ENCODE results near the gene TMEM178B. TPM values are rescaled to one million over a fixed set of nuclear protein-coding genes. Genes with fewer than 3 reads are reported as not detected.
"Not testable (repeated sequence)": the region's sequence is repeated elsewhere in the genome, so short reads cannot be mapped to it uniquely, and the experiment has no call there.

The TMEM178B gene
- total RNA-seq, 6 experiments from 2014 or later, result under 0.01 to 0.53 (median 0.13) TPM; not detected in 2

GRCh38 chr7:141165521-141165920 is 91.7 kb downstream of the TMEM178B start:
- Histone ChIP-seq H3K4me3 (no peak overlapping the region), H3K4me1 (no peaks in the 10 kb centered on the region), H3K36me3 (no peaks in the 10 kb centered on the region), H3K27ac (no peak overlapping the region), H3K9me3 (no peaks in the 10 kb centered on the region), H3K27me3 (no peaks in the 10 kb centered on the region)
- TF ChIP-seq POLR2A (IDR thresholded peaks at IDR 0.05), result no peak
- TF ChIP-seq CTCF (IDR thresholded peaks at IDR 0.05), result no peak
- intact Hi-C loops (cut with DNase I), result no loop called here
- WGBS (ENCODE audit: insufficient coverage, low coverage, low lambda C conversion rate, missing lambda C conversion rate), result 35% methylated on average over 2 of the region's 2 CpGs
- ATAC-seq, result no peak
- DNase-seq, result no peak

- ATAC-seq (no peak), DNase-seq (no peak)
- Histone ChIP-seq H3K4me1 (no peaks in the 10 kb centered on the region), H3K27ac (no peak overlapping the region), H3K4me3 (no peak overlapping the region), H3K9me3 (no peaks in the 10 kb centered on the region), H3K36me3 (no peaks in the 10 kb centered on the region), H3K27me3 (no peaks in the 10 kb centered on the region)
- intact Hi-C loops (cut with DNase I), result no loop called here
- TF ChIP-seq POLR2A (IDR thresholded peaks at IDR 0.05), result no peak
- no peak for TF ChIP-seq CTCF (IDR thresholded peaks at IDR 0.05)
- WGBS (ENCODE audit: insufficient coverage, low coverage, low lambda C conversion rate, missing lambda C conversion rate), result 76% methylated on average over 6 of the region's 6 CpGs
These were observed 93.1 kb downstream of the TMEM178B start for GRCh38 chr7:141166926-141167325.

- intact Hi-C loops (cut with DNase I), result no loop called here
These were observed 93.6 kb downstream of the TMEM178B start for GRCh38 chr7:141167381-141167964.

GRCh38 chr7:141169157-141169556 is 95.3 kb downstream of the TMEM178B start:
- WGBS (ENCODE audit: insufficient coverage, low coverage, low lambda C conversion rate, missing lambda C conversion rate), result 76% methylated on average over 2 of the region's 2 CpGs
- ATAC-seq; H3K36me3 ChIP-seq; H3K4me1 ChIP-seq; H3K4me3 ChIP-seq; DNase-seq; intact Hi-C loops (cut with DNase I); H3K27me3 ChIP-seq; H3K27ac ChIP-seq; H3K9me3 ChIP-seq: not testable (repeated sequence)

More at GRCh38 chr7:141167381-141167964, 93.6 kb downstream of the TMEM178B start:
- Histone ChIP-seq H3K27ac (no peak overlapping the region), H3K4me3 (no peak overlapping the region), H3K4me1 (no peaks in the 10 kb centered on the region), H3K27me3 (no peaks in the 10 kb centered on the region), H3K9me3 (no peaks in the 10 kb centered on the region), H3K36me3 (no peaks in the 10 kb centered on the region)
- TF ChIP-seq CTCF (IDR thresholded peaks at IDR 0.05) (no peak), POLR2A (IDR thresholded peaks at IDR 0.05) (no peak)
- DNase-seq (no peak), ATAC-seq (no peak)
- 76% methylated on average over 10 of the region's 11 CpGs for WGBS (ENCODE audit: insufficient coverage, low coverage, low lambda C conversion rate, missing lambda C conversion rate)

- H3K4me3 ChIP-seq; H3K27ac ChIP-seq; H3K36me3 ChIP-seq; H3K27me3 ChIP-seq; H3K4me1 ChIP-seq; ATAC-seq; intact Hi-C loops (cut with DNase I); H3K9me3 ChIP-seq; DNase-seq: not testable (repeated sequence)
- 75% methylated on average over 1 of the region's 1 CpG for WGBS (ENCODE audit: insufficient coverage, low coverage, low lambda C conversion rate, missing lambda C conversion rate)
These were observed 101.9 kb downstream of the TMEM178B start for GRCh38 chr7:141175728-141176127.

- H3K36me3 ChIP-seq; H3K9me3 ChIP-seq; H3K27me3 ChIP-seq; ATAC-seq; DNase-seq; H3K4me3 ChIP-seq; H3K27ac ChIP-seq; intact Hi-C loops (cut with DNase I); H3K4me1 ChIP-seq: not testable (repeated sequence)
- WGBS (ENCODE audit: insufficient coverage, low coverage, low lambda C conversion rate, missing lambda C conversion rate), result 70% methylated on average over 5 of the region's 5 CpGs
These were observed 103.3 kb downstream of the TMEM178B start for GRCh38 chr7:141177120-141177519.

All from right lobe of liver (tissue), 6 donors.